ENCODE data around the gene PRRT1.

- TF ChIP-seq CTCF (IDR thresholded peaks at IDR 0.05): no peak
- no peak for TF ChIP-seq EP300 (IDR thresholded peaks at IDR 0.05)
- TF ChIP-seq POLR2A (IDR thresholded peaks at IDR 0.05; ENCODE audit: low read depth): peak; percentile 57
- peak; percentile 85 to 89 for TF ChIP-seq POLR2AphosphoS5 (IDR thresholded peaks at IDR 0.05)
Observed at GRCh38 chr6:32190054-32190851, 38.5 kb upstream of the PRRT1 start, which contains the start of gene PBX2.

Data from esophagus muscularis mucosa (tissue), 4 donors.